GM12891 (cell line): ENCODE data around the gene CD3D.
A peak's percentile ranks its signal among the peaks of the same experiment; 100 is the strongest.

Experiments
- DNase-seq: peaks from one replicate; pipeline ENCODE4 v3.0.0; 2011; ENCODE audit warnings: low spot score; ENCODE audit not compliant: insufficient read length
- FAIRE-seq: peaks from 2 replicates; lab custom pipeline; 2011; peaks lifted over from hg19 to GRCh38; lab: Jason Lieb, UNC
- PAX5 ChIP-seq: IDR thresholded peaks from 2 replicates; pipeline ENCODE4 v1.6.1; 2011; ENCODE audit warnings: low read length, moderate library complexity, mild to moderate bottlenecking; ENCODE audit not compliant: insufficient read depth, severe bottlenecking
- POLR2A ChIP-seq: IDR thresholded peaks from 2 replicates; pipeline ENCODE4 v1.6.1; 2011; ENCODE audit warnings: low read depth, low read length, control low read depth
- POLR2AphosphoS5 ChIP-seq: IDR thresholded peaks from 2 replicates; pipeline ENCODE4 v1.6.1; 2011; ENCODE audit warnings: low read depth, low read length, control low read depth
- POU2F2 ChIP-seq: IDR thresholded peaks from 2 replicates; pipeline ENCODE4 v1.6.1; 2011; ENCODE audit warnings: low read depth, mild to moderate bottlenecking, control low read depth, low read length, moderate library complexity
- SPI1 ChIP-seq: IDR thresholded peaks from 2 replicates; pipeline ENCODE4 v1.6.1; 2011; ENCODE audit warnings: low read depth, low read length, control low read depth
- TAF1 ChIP-seq: IDR thresholded peaks from 2 replicates; pipeline ENCODE4 v1.6.1; 2011; ENCODE audit warnings: low read depth, low read length, control low read depth

Gene CD3D

DNA sequence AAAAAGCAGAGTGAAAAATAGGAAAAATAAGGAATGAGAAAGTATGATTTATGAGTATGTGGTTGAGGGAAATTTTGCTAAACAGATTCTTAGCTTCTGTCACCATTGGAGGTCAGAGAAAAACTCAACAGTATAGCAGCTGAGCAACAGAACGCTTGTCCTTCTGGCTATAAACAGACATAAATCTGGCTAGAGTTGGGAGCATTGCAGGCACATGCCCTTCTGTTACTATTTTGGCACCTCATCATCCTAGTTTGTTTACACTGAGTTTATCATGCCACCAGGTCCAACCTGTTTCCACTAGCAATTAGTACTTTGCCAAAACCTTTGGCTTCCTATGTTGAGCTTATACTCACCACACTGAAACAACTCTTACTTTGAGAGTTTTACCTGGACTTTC is 23.8 kb upstream of the CD3D start:
- TF ChIP-seq POLR2A (no peak), SPI1 (no peak), PAX5 (no peak), POLR2AphosphoS5 (no peak), TAF1 (no peak), POU2F2 (no peak)
- DNase-seq (no peak), FAIRE-seq (no peak)

DNA sequence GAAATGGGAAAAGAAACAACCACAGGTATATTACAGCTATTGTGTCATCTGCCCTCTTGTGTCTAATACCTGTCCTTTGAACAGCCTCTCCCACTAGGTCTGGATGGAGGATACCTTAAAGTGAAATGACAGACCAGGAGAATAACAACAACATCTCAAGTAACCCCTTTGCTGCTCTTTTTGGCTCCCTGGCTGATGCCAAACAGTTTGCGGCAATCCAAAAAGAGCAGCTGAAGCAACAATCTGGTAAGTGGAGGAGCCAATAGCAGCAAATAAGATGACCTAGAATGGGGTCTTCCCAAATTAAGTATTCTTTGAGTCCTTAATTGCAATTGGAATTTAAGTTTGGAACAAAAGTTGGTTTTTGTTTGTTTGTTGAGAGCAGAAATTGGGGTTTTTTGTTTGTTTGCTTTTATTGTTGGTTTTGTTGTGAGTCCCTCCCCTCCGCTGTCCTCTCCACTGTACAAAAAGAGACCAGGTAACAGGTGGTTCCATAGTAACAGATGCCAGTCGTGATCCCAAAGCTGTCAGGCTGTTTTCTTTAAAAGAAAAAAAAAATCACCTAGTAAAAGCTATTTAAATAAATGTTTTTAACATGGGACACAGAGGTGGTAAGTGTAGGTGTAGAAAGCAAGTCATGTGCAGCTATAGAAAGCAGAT is 22.6 kb upstream of the CD3D start:
- TF ChIP-seq TAF1 (no peak), POLR2AphosphoS5 (no peak), POLR2A (no peak), POU2F2 (no peak), SPI1 (no peak), PAX5 (no peak)
- FAIRE-seq (no peak), DNase-seq (no peak)

DNA sequence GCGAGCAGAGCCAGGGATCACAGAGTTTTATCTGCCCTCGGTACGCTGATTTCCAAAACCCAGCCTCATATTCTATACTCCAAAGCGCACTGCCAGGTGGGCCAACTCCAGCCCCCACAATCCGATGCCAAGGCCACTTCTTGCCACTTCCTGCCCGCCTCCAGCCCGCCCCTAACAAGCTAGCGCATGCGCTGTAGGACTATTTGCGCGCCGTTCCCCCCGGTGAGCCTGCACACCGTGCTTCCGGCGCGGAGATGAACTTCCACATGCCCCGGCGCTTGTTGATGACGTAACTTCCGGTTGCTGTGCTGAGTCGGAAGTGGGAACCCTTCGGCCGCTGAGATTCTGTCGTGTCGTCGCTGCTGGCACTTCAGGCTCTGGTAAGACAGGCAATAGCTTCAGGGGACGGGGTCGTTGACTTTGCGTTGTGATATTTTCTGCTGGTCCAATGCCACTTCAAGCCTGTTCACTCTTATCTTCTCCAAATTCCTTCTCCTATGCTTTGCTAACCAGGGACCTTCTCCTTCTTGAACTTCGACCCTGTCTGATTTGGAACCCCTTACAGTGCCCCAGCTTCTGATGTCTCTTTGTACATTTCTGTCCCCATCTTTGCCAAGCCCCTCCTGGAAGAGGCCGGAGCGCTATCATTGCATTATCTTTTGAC is 16.9 kb upstream of the CD3D start, which contains the start of gene UBE4A:
TSS of gene UBE4A (plus strand) at position 306 of the 664 bp plus-strand sequence. CDS start 5,481 bp downstream, outside the sequence.
- DNase-seq (peak; percentile 59), FAIRE-seq (peak; percentile 100)
- TF ChIP-seq SPI1: no peak
- peak; percentile 50; the same call in 1 of the 2 replicates for TF ChIP-seq POU2F2
- peak; percentile 96 for TF ChIP-seq POLR2AphosphoS5
- peak; percentile 82; the same call in 1 of the 2 replicates for TF ChIP-seq TAF1
- TF ChIP-seq POLR2A: peak; percentile 96
- peak; percentile 43 for TF ChIP-seq PAX5

DNA sequence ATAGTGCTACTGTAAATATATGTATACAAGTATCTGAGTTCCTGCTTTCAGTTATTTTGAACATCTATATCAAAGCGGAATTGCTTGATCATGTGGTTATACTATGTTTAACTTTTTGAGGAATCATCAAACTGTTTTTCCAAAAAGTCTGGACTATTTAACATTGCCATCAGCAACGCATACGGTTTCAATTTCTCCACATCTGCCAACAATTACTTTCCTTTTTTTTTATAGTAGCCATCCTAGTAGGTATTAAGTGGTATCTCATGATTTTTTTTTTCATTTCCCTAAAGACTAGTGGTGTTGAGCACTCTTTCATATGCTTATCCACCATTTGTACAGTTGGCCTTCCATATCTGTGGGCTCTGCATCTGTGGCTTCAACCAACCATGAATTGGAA is 15.6 kb upstream of the CD3D start:
- FAIRE-seq: no peak
- DNase-seq: no peak
- TF ChIP-seq SPI1 (no peak), POU2F2 (no peak), POLR2A (no peak), PAX5 (no peak), POLR2AphosphoS5 (no peak), TAF1 (no peak)

DNA sequence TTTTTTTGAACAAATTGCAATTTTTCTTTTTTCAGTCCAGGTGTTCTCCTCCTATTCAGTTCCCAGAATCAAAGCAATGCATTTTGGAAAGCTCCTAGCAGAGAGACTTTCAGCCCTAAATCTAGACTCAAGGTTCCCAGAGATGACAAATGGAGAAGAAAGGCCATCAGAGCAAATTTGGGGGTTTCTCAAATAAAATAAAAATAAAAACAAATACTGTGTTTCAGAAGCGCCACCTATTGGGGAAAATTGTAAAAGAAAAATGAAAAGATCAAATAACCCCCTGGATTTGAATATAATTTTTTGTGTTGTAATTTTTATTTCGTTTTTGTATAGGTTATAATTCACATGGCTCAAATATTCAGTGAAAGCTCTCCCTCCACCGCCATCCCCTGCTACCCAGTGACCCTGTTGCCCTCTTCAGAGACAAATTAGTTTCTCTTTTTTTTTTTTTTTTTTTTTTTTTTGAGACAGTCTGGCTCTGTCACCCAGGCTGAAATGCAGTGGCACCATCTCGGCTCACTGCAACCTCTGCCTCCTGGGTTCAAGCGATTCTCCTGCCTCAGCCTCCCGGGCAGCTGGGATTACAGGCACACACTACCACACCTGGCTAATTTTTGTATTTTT is 10.7 kb upstream of the CD3D start:
- no peak for DNase-seq
- TF ChIP-seq POLR2A (no peak), TAF1 (no peak), PAX5 (no peak), SPI1 (no peak), POLR2AphosphoS5 (no peak), POU2F2 (no peak)
- FAIRE-seq: no peak

DNA sequence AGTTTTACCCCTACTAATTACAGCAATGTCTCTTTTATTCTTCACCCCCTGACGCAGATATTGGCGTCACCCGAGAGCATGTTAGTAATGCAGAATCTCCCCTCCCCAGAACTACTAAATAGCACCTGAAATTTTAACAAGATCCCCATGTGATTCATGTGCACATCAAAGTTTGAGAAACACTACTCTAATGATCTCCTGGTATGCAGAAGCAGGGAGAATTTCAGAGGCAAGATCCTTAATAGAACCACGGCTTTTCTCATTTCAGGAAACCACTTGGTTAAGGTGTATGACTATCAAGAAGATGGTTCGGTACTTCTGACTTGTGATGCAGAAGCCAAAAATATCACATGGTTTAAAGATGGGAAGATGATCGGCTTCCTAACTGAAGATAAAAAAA is 7.0 kb upstream of the CD3D start:
- no peak for TF ChIP-seq SPI1
- TF ChIP-seq POLR2AphosphoS5: no peak
- no peak for TF ChIP-seq POLR2A
- TF ChIP-seq TAF1: no peak
- no peak for TF ChIP-seq POU2F2
- no peak for TF ChIP-seq PAX5
- DNase-seq (no peak), FAIRE-seq (no peak)

DNA sequence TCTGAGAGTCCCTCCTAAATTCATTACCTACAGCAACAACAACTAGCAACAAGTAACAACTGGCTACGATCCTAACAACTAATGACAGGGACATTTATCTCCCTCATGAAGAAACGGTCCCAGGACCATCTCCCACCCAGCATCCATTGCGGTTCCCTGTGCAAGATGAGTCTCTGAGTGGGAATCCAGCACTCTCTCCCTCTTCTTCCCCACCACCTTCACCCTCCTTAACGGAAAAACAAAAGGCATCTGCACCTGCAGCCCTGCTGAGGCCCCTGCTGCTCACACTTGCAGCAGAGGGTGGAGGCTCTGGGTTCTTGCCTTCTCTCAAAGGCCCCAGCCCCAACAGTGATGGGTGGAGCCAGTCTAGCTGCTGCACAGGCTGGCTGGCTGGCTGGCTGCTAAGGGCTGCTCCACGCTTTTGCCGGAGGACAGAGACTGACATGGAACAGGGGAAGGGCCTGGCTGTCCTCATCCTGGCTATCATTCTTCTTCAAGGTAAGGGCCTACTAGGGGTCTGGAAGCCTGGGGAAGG is 1.5 kb upstream of the CD3D start, which contains the start of gene CD3G:
TSS of gene CD3G (plus strand) at position 364 of the 535 bp plus-strand sequence. CDS start at position 444, 80 bp downstream.
- TF ChIP-seq SPI1 (no peak), POU2F2 (no peak), PAX5 (no peak), POLR2A (no peak), TAF1 (no peak), POLR2AphosphoS5 (no peak)
- FAIRE-seq (no peak), DNase-seq (no peak)

DNA sequence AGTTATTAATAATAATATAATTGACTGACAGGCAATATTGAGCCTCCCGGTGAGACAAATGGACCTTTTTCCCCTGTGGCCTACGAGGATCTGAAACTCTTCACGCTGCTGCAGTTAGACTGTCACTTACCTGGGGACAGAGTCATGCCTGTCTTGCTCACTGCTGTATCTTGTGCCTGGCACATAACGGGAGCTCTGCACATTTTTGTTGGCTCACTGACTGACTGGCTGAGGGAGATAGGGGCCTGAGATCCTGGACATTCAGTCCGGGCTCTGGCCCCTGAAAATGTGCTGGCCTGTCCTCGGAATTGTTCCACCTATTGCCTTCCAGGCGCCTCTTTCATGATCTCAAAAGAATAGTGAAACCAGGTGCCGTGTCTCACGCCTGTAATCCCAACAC is 743 bp upstream of the CD3D start:
- DNase-seq (no peak), FAIRE-seq (no peak)
- TF ChIP-seq SPI1 (peak; percentile 33; the same call in 1 of the 2 replicates), POLR2AphosphoS5 (no peak)

DNA sequence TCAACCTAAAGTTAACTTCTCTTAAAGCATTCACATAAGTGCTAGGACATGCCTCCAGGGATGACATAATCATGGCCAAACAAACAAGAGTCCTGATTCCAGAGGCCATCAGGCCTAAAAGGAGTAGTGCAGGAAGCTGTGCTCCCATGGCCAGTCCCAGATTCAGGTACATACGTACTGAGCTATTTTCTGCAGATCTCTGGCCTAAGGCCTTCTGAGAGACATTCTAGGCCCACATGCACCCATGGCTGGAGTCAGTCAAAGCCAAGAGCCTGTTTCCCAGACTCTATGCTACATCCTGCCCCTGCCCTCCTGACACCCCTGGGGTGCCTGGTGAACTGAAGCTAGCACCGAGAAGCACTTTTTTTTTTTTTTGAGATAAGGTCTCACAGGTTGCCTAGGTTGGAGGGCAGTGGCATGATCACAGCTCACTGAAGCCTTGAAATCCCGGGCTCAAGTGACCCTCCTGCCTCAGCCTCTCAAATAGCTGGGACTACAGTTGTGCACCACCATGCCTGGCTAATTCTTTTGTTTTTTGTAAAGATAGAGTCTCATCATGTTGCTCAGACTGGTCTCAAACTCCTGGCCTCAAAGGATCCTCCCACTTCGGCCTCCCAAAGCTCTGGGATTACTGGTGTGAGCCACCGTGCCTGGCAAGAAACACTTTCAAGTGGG is 553 bp downstream of the CD3D start:
- DNase-seq: no peak
- TF ChIP-seq SPI1 (no peak), POLR2A (no peak), TAF1 (no peak), POU2F2 (no peak), PAX5 (no peak), POLR2AphosphoS5 (no peak)
- no peak for FAIRE-seq
